ENCODE measurements around the gene L2HGDH. TPM values are rescaled to one million over a fixed set of nuclear protein-coding genes. Genes with fewer than 3 reads are reported as not detected.
A peak's percentile ranks its signal among the peaks of the same experiment; 100 is the strongest.

L2HGDH gene
- total and polyA plus RNA-seq, 8 donors, result 4.6 to 6.5 (median 6.4) TPM

DNA sequence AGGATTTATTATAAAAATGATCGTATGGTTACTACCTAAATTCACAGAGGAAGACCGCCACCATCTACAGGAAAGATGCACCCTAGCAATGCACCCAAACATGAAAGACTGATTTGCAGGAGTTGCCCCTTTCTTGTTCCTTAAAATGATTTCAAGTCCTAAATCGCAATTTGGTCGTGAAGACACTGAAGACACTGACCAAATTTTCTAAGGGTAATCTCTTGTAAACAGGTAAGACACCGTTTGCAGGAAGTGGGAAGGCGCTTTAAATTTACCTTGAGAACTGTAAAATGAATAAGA lies 81.7 kb downstream of the L2HGDH start:
- peak overlapping the region; percentile 98 to 99 for H3K27ac ChIP-seq
- TF ChIP-seq, protein P1, sequence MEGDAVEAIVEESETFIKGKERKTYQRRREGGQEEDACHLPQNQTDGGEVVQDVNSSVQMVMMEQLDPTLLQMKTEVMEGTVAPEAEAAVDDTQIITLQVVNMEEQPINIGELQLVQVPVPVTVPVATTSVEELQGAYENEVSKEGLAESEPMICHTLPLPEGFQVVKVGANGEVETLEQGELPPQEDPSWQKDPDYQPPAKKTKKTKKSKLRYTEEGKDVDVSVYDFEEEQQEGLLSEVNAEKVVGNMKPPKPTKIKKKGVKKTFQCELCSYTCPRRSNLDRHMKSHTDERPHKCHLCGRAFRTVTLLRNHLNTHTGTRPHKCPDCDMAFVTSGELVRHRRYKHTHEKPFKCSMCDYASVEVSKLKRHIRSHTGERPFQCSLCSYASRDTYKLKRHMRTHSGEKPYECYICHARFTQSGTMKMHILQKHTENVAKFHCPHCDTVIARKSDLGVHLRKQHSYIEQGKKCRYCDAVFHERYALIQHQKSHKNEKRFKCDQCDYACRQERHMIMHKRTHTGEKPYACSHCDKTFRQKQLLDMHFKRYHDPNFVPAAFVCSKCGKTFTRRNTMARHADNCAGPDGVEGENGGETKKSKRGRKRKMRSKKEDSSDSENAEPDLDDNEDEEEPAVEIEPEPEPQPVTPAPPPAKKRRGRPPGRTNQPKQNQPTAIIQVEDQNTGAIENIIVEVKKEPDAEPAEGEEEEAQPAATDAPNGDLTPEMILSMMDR (IDR thresholded peaks at IDR 0.05), result no peak
- DNase-seq (peak in 1 of 4 donors; percentile 7), ATAC-seq (no peak)
- no peaks in the 10 kb centered on the region for H3K36me3 ChIP-seq
- H3K27me3 ChIP-seq, result no peaks in the 10 kb centered on the region
- H3K4me1 ChIP-seq, result peaks cover 22 to 48% of the 10 kb centered on the region in 2 donors
- H3K9me3 ChIP-seq, result no peaks in the 10 kb centered on the region
- peak overlapping the region; percentile 69 to 76 for H3K4me3 ChIP-seq
- intact Hi-C loops (cut with DNase I), result no loop called here

DNA sequence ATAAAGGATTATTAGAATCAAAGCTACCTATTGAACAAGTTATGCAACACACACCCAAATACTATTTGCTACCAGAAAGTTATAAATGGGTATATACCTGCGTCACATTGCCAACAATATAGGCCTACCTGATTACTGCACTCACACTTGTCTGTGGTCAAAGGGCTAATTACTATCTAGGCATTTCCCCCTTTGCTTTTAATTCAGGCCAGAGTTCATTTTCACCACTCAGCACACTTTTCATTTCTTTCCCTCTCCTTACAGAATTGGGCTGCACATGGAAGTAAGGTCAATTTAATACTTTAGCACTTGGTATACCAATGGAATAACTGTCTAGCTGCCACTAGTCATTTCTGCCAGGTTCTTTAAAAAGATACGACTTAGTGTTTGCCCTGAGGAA lies 82.3 kb downstream of the L2HGDH start:
- Histone ChIP-seq H3K9me3 (no peaks in the 10 kb centered on the region), H3K27ac (peak overlapping the region in 1 of 2 donors; percentile 98), H3K36me3 (no peaks in the 10 kb centered on the region), H3K27me3 (no peaks in the 10 kb centered on the region), H3K4me1 (peaks cover 27 to 55% of the 10 kb centered on the region in 2 donors), H3K4me3 (peak overlapping the region; percentile 69 to 76)
- DNase-seq (no peak), ATAC-seq (no peak)
- intact Hi-C loops (cut with DNase I), result no loop called here
- TF ChIP-seq, protein P1 (IDR thresholded peaks at IDR 0.05), result no peak

DNA sequence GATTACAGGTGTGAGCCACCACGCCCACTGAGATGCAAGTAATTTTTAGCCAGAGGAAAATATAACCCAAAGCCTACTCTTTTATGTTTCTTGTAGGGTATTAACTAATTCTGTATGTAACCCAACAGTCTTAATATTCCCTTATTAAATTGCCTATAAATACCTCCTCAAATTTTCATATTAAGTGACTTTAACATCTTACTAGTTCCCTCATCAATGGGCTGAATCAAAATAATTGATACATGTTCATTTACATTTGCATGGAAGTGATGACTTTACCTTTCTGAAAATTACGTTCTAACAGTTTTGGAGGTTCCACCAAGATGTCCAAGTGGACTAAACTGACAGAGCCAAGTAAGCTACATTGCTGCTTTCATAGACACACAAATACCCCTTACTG lies 83.7 kb downstream of the L2HGDH start:
- Histone ChIP-seq H3K27me3 (no peaks in the 10 kb centered on the region), H3K27ac (no peak overlapping the region), H3K36me3 (no peaks in the 10 kb centered on the region), H3K9me3 (no peaks in the 10 kb centered on the region), H3K4me3 (no peak overlapping the region), H3K4me1 (peaks cover 27 to 59% of the 10 kb centered on the region in 2 donors)
- DNase-seq (no peak), ATAC-seq (no peak)
- TF ChIP-seq, protein P1 (IDR thresholded peaks at IDR 0.05), result no peak
- intact Hi-C loops (cut with DNase I), result no loop called here

DNA sequence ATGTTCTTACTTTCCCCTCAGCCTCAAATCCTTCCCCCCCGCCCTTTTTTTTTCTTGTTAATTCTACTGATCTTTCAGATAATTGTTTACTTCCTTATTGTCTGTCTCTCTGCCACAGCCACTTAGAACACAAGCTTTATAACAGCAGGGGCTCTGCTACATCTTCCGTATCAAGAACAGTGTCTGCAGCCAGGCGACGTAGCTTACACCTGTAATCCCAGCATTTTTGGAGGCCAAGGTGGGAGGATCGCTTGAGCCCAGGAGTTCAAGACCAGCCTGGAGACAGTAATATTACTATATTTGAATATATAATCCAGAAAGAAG lies 86.1 kb downstream of the L2HGDH start:
- Histone ChIP-seq H3K9me3 (no peaks in the 10 kb centered on the region), H3K4me3 (no peak overlapping the region), H3K4me1 (peaks cover 22 to 66% of the 10 kb centered on the region in 2 donors), H3K27me3 (no peaks in the 10 kb centered on the region), H3K36me3 (no peaks in the 10 kb centered on the region), H3K27ac (peak overlapping the region; percentile 5 to 40)
- intact Hi-C loops (cut with DNase I), result no loop called here
- ATAC-seq, result no peak
- TF ChIP-seq, protein P1 (IDR thresholded peaks at IDR 0.05), result no peak
- no peak for DNase-seq

DNA sequence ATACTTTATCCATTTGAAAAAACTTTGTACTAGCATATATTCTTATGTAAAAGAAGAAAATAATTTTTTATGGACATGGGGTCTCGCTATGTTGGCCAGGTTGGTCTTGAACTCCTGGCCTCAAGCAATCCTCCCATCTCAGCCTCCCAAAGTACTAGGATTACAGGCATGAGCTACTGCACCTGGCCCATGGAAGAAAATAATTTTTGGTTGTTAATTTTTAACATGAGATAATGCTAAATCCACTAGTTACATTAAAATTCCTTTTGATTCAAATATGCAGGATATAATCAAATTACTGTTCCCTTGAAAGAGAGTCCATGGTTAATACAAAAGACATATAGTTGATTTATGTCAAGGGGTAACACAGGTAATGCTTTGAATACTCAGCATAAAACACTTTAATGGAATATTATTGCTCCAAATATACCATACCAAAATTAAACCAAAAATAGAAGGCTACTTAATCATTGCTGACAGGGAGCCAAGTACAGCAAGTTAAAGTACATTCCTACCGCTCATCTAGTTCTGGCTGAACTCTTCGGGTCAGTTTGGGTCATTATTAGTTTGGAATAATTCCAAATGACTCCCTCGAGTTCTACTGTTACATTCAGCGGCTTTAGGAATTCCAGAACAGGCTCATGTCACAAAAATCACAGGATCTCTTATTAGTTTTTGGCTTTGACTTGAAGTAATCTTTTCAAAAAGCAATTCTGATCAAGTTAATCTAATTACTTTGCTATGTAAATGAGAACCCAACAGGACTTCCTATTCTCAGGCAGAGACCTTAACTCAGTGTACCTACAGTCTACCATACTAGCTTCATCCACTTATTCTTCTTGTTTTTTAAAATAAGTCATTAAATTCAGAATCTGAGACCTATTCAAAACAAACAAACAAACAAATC lies 86.7 kb downstream of the L2HGDH start:
- Histone ChIP-seq H3K4me3 (no peak overlapping the region), H3K36me3 (no peaks in the 10 kb centered on the region), H3K4me1 (peaks cover 22 to 69% of the 10 kb centered on the region in 2 donors), H3K9me3 (no peaks in the 10 kb centered on the region), H3K27ac (peak overlapping the region; percentile 5 to 40), H3K27me3 (no peaks in the 10 kb centered on the region)
- DNase-seq, result peak in 2 of 4 donors; percentile 32
- ATAC-seq, result peak; percentile 70
- intact Hi-C loops (cut with DNase I), result no loop called here
- TF ChIP-seq, protein P1 (IDR thresholded peaks at IDR 0.05), result no peak
